GM10266 (cell line): ENCODE measurements around the gene KCND2.
A peak's percentile ranks its signal among the peaks of the same experiment; 100 is the strongest.
"Not testable (repeated sequence)": the region's sequence is repeated elsewhere in the genome, so short reads cannot be mapped to it uniquely, and the experiment has no call there.

ENCODE experiments used
- DNase-seq: peaks from one replicate; pipeline ENCODE4 v3.0.0; 2012; ENCODE audit errors: extremely low spot score
- TF ChIP-seq, protein P1 (sequence below): IDR thresholded peaks from 2 replicates; pipeline ENCODE4 v1.5.1; 2012; ENCODE audit warnings: mild to moderate bottlenecking, low read depth; ENCODE audit not compliant: control insufficient read depth, insufficient read depth; ENCODE audit errors: missing control alignments

KCND2 gene

DNA sequence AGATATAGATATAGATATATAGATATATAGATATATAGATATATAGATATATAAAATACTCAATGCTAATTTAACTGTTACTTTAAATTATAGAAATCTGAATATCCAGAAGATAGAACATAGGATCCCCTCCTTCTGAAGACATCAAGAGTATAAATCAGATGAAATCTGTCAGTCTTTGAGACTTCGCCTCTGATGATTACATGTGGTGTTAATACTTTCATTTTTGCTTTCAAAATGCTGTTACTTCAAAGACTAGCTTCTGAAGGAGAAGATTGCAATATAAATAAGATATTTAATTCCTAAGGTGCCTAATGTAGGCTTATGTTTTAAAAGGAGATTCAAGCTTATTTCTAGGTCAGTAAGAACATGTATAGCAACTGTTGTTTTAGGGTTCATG is 404.6 kb downstream of the KCND2 start:
- TF ChIP-seq, protein P1, sequence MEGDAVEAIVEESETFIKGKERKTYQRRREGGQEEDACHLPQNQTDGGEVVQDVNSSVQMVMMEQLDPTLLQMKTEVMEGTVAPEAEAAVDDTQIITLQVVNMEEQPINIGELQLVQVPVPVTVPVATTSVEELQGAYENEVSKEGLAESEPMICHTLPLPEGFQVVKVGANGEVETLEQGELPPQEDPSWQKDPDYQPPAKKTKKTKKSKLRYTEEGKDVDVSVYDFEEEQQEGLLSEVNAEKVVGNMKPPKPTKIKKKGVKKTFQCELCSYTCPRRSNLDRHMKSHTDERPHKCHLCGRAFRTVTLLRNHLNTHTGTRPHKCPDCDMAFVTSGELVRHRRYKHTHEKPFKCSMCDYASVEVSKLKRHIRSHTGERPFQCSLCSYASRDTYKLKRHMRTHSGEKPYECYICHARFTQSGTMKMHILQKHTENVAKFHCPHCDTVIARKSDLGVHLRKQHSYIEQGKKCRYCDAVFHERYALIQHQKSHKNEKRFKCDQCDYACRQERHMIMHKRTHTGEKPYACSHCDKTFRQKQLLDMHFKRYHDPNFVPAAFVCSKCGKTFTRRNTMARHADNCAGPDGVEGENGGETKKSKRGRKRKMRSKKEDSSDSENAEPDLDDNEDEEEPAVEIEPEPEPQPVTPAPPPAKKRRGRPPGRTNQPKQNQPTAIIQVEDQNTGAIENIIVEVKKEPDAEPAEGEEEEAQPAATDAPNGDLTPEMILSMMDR: no peak
- DNase-seq: peak; percentile 5

DNA sequence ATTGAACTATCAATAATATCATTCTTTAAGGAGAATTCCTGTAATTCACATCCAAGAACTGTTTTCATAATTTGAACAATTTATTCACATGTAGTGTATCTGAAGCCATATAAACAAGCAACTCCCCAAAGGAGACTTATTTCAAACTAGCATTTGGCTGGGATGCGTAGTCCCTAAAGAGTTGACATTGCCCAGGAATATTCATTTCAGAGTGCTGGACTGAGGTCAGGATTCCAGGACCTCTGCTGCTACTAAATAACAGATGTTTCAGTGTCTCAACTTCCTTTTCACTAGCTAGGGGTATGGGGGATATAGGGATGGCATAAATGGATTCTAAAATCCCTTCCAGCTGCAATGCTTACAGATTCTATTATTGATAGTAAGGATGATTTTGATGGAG is 408.0 kb downstream of the KCND2 start:
- DNase-seq: no peak
- TF ChIP-seq, protein P1: no peak

DNA sequence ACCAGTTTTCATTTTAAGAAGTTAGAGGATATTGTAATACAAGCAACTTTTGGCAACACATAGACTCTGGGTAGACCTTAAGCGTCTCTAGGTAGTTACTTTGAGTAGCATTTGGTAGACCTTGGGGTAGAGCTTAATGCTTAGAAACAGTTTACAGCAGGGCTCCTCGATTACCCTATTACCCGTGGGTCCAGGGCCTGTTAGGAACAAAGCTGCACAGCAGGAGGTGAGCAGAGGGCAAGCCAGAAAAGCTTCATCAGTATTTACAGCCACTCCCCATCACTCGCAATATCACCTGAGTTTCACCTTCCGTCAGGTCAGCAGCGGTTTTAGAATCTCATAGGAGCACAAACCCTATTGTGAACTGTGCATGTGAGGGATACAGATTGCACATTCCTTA is 411.5 kb downstream of the KCND2 start:
- DNase-seq: no peak

DNA sequence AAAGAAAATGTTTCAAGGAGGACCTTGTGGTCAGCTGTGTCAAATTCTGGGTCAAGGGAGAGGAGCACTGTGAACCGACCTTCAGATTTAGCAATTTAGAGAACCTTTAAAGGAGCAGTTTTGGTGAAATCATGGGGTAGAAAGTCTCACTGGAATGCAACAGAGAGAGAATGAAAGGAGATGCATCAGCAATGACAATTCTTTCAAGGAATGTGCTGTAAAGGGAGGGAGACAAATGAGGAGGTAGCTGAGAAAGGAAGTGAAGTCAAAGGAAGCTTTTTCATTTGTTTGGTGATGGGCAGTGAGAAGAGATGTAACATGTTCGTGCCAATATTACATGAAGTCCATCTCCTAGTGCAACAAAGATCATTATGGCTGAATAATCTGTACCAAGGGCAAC is 418.9 kb downstream of the KCND2 start:
- TF ChIP-seq, protein P1: no peak
- no peak for DNase-seq

More for the DNA sequence above, 411.5 kb downstream of the KCND2 start:
- TF ChIP-seq, protein P1: no peak

DNA sequence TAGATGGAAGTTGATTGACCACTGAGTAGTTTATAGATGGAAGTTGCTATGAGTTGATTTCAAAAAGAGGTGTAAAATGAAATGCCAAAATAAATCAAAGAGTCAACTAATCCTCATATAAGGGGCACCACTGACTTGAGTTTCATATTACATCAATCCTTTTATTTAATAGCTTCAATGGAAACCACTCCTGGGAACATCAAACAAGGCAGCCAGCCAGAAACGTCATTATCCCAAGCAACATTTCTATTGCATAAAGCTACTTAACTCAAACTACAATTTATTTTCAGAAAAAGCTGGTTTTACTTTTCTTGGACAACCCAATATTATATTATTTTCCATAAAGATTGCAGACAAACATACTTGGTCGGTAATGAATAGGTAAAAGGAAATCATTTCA is 422.9 kb downstream of the KCND2 start:
- no peak for DNase-seq
- TF ChIP-seq, protein P1: no peak

DNA sequence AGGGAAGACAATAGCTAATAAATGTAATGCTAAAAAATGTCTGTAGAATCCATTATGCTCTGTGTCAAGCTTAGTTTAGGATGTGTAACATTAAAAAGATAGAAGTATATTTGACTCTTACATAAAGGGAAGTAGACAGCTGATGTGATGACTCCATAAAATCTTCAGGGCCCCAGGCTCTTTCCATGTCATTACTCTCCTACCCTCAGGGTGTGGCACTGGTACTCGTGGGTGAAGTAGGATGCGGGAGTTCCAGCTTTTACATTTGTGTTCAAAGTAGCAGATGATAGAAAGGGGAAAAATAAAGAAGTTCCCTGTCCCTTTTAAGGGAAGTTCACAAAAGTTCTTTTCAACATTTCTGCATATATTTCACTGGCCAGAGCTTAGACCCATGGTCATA is 427.8 kb downstream of the KCND2 start:
- TF ChIP-seq, protein P1: no peak
- DNase-seq: no peak

DNA sequence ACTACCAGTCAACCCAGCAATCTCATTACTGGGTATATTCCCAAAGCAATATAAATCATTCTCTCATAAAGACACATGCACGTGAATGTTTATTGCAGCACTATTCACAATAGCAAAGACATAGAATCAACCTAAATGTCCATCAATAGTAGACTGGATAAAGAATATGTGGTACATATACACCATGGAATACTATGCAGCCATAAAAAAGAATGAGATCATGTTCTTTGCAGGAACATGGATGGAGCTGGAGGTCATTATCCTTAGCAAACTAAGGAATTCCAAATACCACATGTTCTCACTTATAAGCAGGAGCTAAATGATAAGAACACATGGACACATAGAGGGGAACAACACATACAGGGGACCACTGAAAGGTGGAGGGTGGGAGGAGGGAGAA is 429.4 kb downstream of the KCND2 start:
- DNase-seq: not testable (repeated sequence)

DNA sequence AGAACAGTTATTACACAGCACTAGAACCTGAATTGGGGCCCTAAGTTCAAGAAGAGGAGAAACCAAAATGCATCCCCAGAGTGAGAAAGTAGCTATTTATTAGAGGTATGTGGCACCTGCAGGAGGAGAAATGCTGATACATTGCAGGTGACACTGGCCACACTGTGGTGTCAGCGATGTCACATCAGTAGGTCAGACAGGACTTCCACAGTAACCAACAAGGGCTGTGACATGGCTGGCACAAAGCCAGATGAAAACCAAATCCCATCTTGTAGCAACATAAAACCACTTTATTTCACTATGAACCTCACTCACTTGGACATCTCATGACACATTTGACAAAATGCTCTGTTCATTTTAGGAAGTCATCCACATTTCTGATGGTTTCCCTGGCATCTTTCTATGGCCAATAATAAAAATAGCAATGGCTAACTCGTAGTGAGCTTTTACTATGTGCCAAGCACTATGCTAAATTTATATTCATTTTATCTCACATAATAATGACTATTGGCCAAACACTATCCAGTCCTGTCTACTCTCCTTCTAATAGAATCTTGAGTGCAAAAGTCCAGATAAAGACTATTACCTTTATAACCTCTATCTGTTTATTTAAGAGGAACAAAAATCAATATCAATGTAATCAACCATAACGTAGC is 430.7 kb downstream of the KCND2 start:
- TF ChIP-seq, protein P1: no peak
- no peak for DNase-seq
